PC-9 (cell line): Measurements from ENCODE around the gene SCIN. TPM values are rescaled to one million over a fixed set of nuclear protein-coding genes. Genes with fewer than 3 reads are reported as not detected.
A peak's percentile ranks its signal among the peaks of the same experiment; 100 is the strongest.
"Not testable (repeated sequence)": the region's sequence is repeated elsewhere in the genome, so short reads cannot be mapped to it uniquely, and the experiment has no call there.

Source experiments
- BruUV-seq: library from RNA; stranded (reverse); fragments of 400-500 nt; replicated peaks from 2 replicates; lab custom pipeline; 2021; lab: Mats Ljungman, UMichigan
- CTCF ChIA-PET: fragments of 300-600 bp; sonication (Branson Sonifier 250); formaldehyde crosslinking; loops from one replicate; lab custom pipeline; 2022; ENCODE audit warnings: antibody characterized with exemption; lab: Charles Lee
- POLR2A ChIA-PET: fragments of 300-600 bp; sonication (Branson Sonifier 250); formaldehyde crosslinking; loops from one replicate; lab custom pipeline; 2022; ENCODE audit warnings: antibody characterized with exemption; ENCODE audit not compliant: unreplicated experiment; lab: Charles Lee
- DNase-seq, 2 experiments: peaks; one replicate each; pipeline versions ENCODE4 v3.0.0 to v3.0.0-alpha.2; 2015 to 2022; ENCODE audit warnings: mixed read lengths in 1 of 2
- H2AFZ ChIP-seq: fragments of 200-600 bp; sonication (generic); 2 replicates; pipeline ENCODE4 v1.8.1; 2017; ENCODE audit warnings: antibody characterized with exemption
- H3F3A ChIP-seq: fragments of 200-600 bp; sonication (generic); 2 replicates; pipeline ENCODE4 v1.8.1; 2017; ENCODE audit warnings: antibody characterized with exemption, mild to moderate bottlenecking, low read depth; ENCODE audit not compliant: insufficient read depth
- H3K27ac ChIP-seq: fragments of 200-600 bp; sonication (generic); 2 replicates; pipeline ENCODE4 v1.6.1; 2016; ENCODE audit warnings: mixed run types
- H3K27me3 ChIP-seq: fragments of 200-600 bp; sonication (generic); 2 replicates; pipeline ENCODE4 v1.6.1; 2016; ENCODE audit warnings: low read depth, mixed run types; ENCODE audit not compliant: insufficient read depth
- H3K36me3 ChIP-seq: fragments of 200-600 bp; sonication (generic); 2 replicates; pipeline ENCODE4 v1.6.1; 2016; ENCODE audit warnings: low read depth, mixed run types
- H3K4me1 ChIP-seq: fragments of 200-600 bp; sonication (generic); replicated peaks from 2 replicates; pipeline ENCODE4 v1.6.1; 2016; ENCODE audit warnings: mixed run types; ENCODE audit not compliant: insufficient read depth
- H3K4me2 ChIP-seq: fragments of 200-600 bp; sonication (generic); 2 replicates; pipeline ENCODE4 v1.6.1; 2017; ENCODE audit warnings: mixed run types
- H3K4me3 ChIP-seq: fragments of 200-600 bp; sonication (generic); 2 replicates; pipeline ENCODE4 v1.6.1; 2016; ENCODE audit warnings: mixed run types
- H3K79me2 ChIP-seq: fragments of 200-600 bp; sonication (generic); 2 replicates; pipeline ENCODE4 v1.6.1; 2017; ENCODE audit warnings: low read depth, mixed run types
- H3K9me2 ChIP-seq: fragments of 200-600 bp; sonication (generic); 2 replicates; pipeline ENCODE4 v1.8.1; 2017; ENCODE audit warnings: mild to moderate bottlenecking; ENCODE audit not compliant: insufficient read depth
- H3K9me3 ChIP-seq: fragments of 200-600 bp; sonication (generic); 2 replicates; pipeline ENCODE4 v1.8.1; 2016; ENCODE audit warnings: low read depth; ENCODE audit not compliant: insufficient read depth
- H4K20me1 ChIP-seq: fragments of 200-600 bp; sonication (generic); 2 replicates; pipeline ENCODE4 v1.8.1; 2017; ENCODE audit not compliant: insufficient read depth
- CTCF ChIP-seq: fragments of 200-600 bp; sonication (generic); conservative IDR thresholded peaks from 2 replicates; pipeline ENCODE4 v1.6.1; 2017; ENCODE audit warnings: mixed run types, antibody characterized with exemption, mild to moderate bottlenecking, moderate library complexity
- EZH2 ChIP-seq: fragments of 200-600 bp; sonication (generic); IDR thresholded peaks from 2 replicates; pipeline ENCODE4 v1.8.0; 2017; ENCODE audit warnings: antibody characterized with exemption, low read depth
- intact Hi-C: fragments of 100-400 bp; cut with micrococcal nuclease; formaldehyde crosslinking; loops from one replicate; pipeline ENCODE4 v1.10.0; 2022; ENCODE audit not compliant: unreplicated experiment
- total RNA-seq: library from RNA; stranded (reverse); gene quantifications from 2 replicates; pipeline ENCODE4 v1.2.3, GENCODE V29; 2021

SCIN gene
- total RNA-seq, 1 experiment from 2014 or later = 0.92 TPM

GRCh38 chr7:12655161-12655560, 84.6 kb downstream of the SCIN start:
- DNase-seq = no peak
- Histone ChIP-seq H3K4me2 (no peak overlapping the region), H3K36me3 (no peaks in the 10 kb centered on the region), H4K20me1 (no peaks in the 10 kb centered on the region), H3K4me1 (peaks cover 2% of the 10 kb centered on the region), H3K9me2 (no peaks in the 10 kb centered on the region), H3K27ac (no peak overlapping the region), H3K4me3 (no peak overlapping the region), H3K27me3 (no peaks in the 10 kb centered on the region), H2AFZ (no peak overlapping the region), H3F3A (no peaks in the 10 kb centered on the region), H3K9me3 (no peaks in the 10 kb centered on the region; the same call in 1 of the 2 replicates), H3K79me2 (no peaks in the 10 kb centered on the region)
- TF ChIP-seq EZH2 (no peak), CTCF (no peak)
- no TSS peak for BruUV-seq
- CTCF ChIA-PET = no interaction called here
- POLR2A ChIA-PET = no interaction called here
- intact Hi-C loops = no loop called here

GRCh38 chr7:12660423-12660822, 89.9 kb downstream of the SCIN start:
- H3K9me2 ChIP-seq, H3K79me2 ChIP-seq, H3K36me3 ChIP-seq, BruUV-seq, H4K20me1 ChIP-seq, H3K9me3 ChIP-seq, H3K27me3 ChIP-seq, H3F3A ChIP-seq, POLR2A ChIA-PET, CTCF ChIA-PET: not testable (repeated sequence)
- H2AFZ ChIP-seq = peak overlapping the region; percentile 71
- peak; percentile 89 to 90 for DNase-seq
- H3K4me2 ChIP-seq = peak overlapping the region; percentile 71
- H3K27ac ChIP-seq = peak overlapping the region; percentile 47
- peak overlapping the region; percentile 42; the same call in 1 of the 2 replicates for H3K4me3 ChIP-seq
- intact Hi-C loops = loop anchor here (1.0 kb wide), 2 partner anchors 11 to 26 kb away; no protein-coding TSS in a partner anchor
- H3K4me1 ChIP-seq = peaks cover 20% of the 10 kb centered on the region

- H3F3A ChIP-seq, H3K36me3 ChIP-seq, CTCF ChIA-PET, H4K20me1 ChIP-seq, POLR2A ChIA-PET, H3K79me2 ChIP-seq, DNase-seq, H3K9me3 ChIP-seq, H3K27me3 ChIP-seq, H3K9me2 ChIP-seq: not testable (repeated sequence)
- TSS peak; percentile 94 for BruUV-seq
- H3K4me2 ChIP-seq = peak overlapping the region; percentile 71
- intact Hi-C loops = loop anchor here (1.0 kb wide), 2 partner anchors 12 to 25 kb away; no protein-coding TSS in a partner anchor
- peak overlapping the region; percentile 47 for H3K27ac ChIP-seq
- H3K4me1 ChIP-seq = peaks cover 20% of the 10 kb centered on the region
- peak overlapping the region; percentile 71 for H2AFZ ChIP-seq
- peak overlapping the region; percentile 42; the same call in 1 of the 2 replicates for H3K4me3 ChIP-seq
These were observed 90.5 kb downstream of the SCIN start for GRCh38 chr7:12660986-12661385.

GRCh38 chr7:12661581-12661980, 91.1 kb downstream of the SCIN start:
- Histone ChIP-seq H3K27ac (no peak overlapping the region), H3K9me3 (no peaks in the 10 kb centered on the region; the same call in 1 of the 2 replicates), H3K36me3 (no peaks in the 10 kb centered on the region), H3K79me2 (no peaks in the 10 kb centered on the region), H3F3A (no peaks in the 10 kb centered on the region; the same call in 1 of the 2 replicates), H3K4me1 (peaks cover 20% of the 10 kb centered on the region), H3K27me3 (no peaks in the 10 kb centered on the region), H3K4me2 (peak overlapping the region; percentile 71), H2AFZ (no peak overlapping the region), H4K20me1 (no peaks in the 10 kb centered on the region), H3K4me3 (no peak overlapping the region), H3K9me2 (no peaks in the 10 kb centered on the region)
- intact Hi-C loops = no loop called here
- TF ChIP-seq CTCF = no peak
- no peak for TF ChIP-seq EZH2
- no TSS peak for BruUV-seq
- ChIA-PET POLR2A (no interaction called here), CTCF (no interaction called here)
- no peak for DNase-seq
